Breast epithelium (tissue), 4 donors: ENCODE measurements around the gene ERGIC1. TPM values are rescaled to one million over a fixed set of nuclear protein-coding genes. Genes with fewer than 3 reads are reported as not detected.
"Not testable (repeated sequence)": the region's sequence is repeated elsewhere in the genome, so short reads cannot be mapped to it uniquely, and the experiment has no call there.

Experiments used
- DNase-seq, 2 donors: peaks; one replicate each; pipeline ENCODE4 v3.0.0-alpha.2; 2019; ENCODE audit warnings: low spot score in 2 of 2
- H3K27ac ChIP-seq, 2 donors: fragments of 200-600 bp; sonication (generic) in 1 of 2; one replicate each; pipeline ENCODE4 v1.5.1; 2016 to 2019; ENCODE audit warnings: mild to moderate bottlenecking in 1 of 2
- H3K27me3 ChIP-seq, 2 donors: fragments of 200-600 bp; sonication (generic) in 1 of 2; one replicate each; pipeline versions ENCODE4 v1.5.1 to v1.6.0; 2017 to 2019; ENCODE audit warnings: control low read depth in 1 of 2, mild to moderate bottlenecking in 1 of 2
- H3K36me3 ChIP-seq: fragments of 200-600 bp; one replicate; pipeline ENCODE4 v1.5.1; 2019
- H3K4me1 ChIP-seq, 2 donors: fragments of 200-600 bp; sonication (generic); one replicate each; pipeline ENCODE4 v1.5.1; 2016 to 2019; ENCODE audit warnings: control low read depth in 1 of 2
- H3K4me3 ChIP-seq, 3 donors: fragments of 200-600 bp; sonication (generic); 1 replicate in 2 of 3; 2 replicates in 1 of 3; pipeline ENCODE4 v1.5.1; 2016 to 2019; ENCODE audit warnings: mild to moderate bottlenecking in 3 of 3, moderate library complexity in 2 of 3
- H3K9me3 ChIP-seq, 2 donors: fragments of 200-600 bp; sonication (generic) in 1 of 2; one replicate each; pipeline ENCODE4 v1.5.1; 2016 to 2019; ENCODE audit warnings: control low read depth in 1 of 2
- POLR2A ChIP-seq: fragments of 450-650 bp; IDR thresholded peaks from one replicate; pipeline ENCODE4 v1.6.1; 2016; ENCODE audit warnings: antibody characterized with exemption, mild to moderate bottlenecking, moderate library complexity
- POLR2AphosphoS5 ChIP-seq, 3 donors: sonication (generic); formaldehyde crosslinking; IDR thresholded peaks; one replicate each; pipeline ENCODE4 v1.6.1; 2017; ENCODE audit warnings: antibody characterized with exemption in 3 of 3
- intact Hi-C: fragments of 100-400 bp; cut with DNase I; formaldehyde crosslinking; loops from one replicate; pipeline ENCODE4 v1.15.1; 2023; ENCODE audit warnings: low total_unique reads
- total RNA-seq, 3 donors: library from RNA; depleted of rRNA; stranded (reverse); fragments of >200 nt; gene quantifications; one replicate each; pipeline ENCODE4 v1.1.0, GENCODE V29; 2016
- TF ChIP-seq, protein P1 (sequence below), 3 donors: fragments of 450-650 bp; IDR thresholded peaks; one replicate each; pipeline ENCODE4 v1.5.1; 2016 to 2017; ENCODE audit warnings: antibody characterized with exemption in 3 of 3, mild to moderate bottlenecking in 3 of 3, moderate library complexity in 3 of 3

Gene ERGIC1
- total RNA-seq, 3 donors from 2014 or later = 86.6 to 139 (median 95.2) TPM

DNA sequence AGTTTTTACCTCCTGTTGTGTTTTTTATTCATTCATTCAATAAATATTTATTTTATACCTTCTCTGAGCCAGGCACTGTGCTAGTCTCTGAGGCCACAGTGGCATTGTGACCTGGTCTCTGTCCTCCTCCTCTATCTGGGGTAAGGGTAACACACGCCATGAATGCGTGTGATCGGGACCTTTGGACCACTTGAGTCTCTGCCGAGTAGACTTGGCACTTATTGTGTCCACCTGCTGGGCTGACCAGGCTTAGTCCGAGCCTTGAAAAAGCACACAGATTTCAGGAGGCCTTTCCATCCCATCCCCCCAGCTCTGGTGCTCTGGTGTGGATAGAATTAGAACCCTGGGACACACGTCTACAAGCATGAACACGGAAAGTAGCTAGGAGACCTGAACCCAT is 58.7 kb downstream of the ERGIC1 start:
- intact Hi-C loops = no loop called here
- no peak for DNase-seq
- no peak overlapping the region for H3K4me3 ChIP-seq
- no peaks in the 10 kb centered on the region for H3K4me1 ChIP-seq
- H3K27ac ChIP-seq = peak overlapping the region in 1 of 2 donors; percentile 74
- no peaks in the 10 kb centered on the region for H3K9me3 ChIP-seq
- TF ChIP-seq POLR2A (no peak), POLR2AphosphoS5 (IDR thresholded peaks at IDR 0.05) (no peak)
- TF ChIP-seq, protein P1, sequence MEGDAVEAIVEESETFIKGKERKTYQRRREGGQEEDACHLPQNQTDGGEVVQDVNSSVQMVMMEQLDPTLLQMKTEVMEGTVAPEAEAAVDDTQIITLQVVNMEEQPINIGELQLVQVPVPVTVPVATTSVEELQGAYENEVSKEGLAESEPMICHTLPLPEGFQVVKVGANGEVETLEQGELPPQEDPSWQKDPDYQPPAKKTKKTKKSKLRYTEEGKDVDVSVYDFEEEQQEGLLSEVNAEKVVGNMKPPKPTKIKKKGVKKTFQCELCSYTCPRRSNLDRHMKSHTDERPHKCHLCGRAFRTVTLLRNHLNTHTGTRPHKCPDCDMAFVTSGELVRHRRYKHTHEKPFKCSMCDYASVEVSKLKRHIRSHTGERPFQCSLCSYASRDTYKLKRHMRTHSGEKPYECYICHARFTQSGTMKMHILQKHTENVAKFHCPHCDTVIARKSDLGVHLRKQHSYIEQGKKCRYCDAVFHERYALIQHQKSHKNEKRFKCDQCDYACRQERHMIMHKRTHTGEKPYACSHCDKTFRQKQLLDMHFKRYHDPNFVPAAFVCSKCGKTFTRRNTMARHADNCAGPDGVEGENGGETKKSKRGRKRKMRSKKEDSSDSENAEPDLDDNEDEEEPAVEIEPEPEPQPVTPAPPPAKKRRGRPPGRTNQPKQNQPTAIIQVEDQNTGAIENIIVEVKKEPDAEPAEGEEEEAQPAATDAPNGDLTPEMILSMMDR (IDR thresholded peaks at IDR 0.05) = no peak
- no peaks in the 10 kb centered on the region for H3K36me3 ChIP-seq
- H3K27me3 ChIP-seq = no peaks in the 10 kb centered on the region

DNA sequence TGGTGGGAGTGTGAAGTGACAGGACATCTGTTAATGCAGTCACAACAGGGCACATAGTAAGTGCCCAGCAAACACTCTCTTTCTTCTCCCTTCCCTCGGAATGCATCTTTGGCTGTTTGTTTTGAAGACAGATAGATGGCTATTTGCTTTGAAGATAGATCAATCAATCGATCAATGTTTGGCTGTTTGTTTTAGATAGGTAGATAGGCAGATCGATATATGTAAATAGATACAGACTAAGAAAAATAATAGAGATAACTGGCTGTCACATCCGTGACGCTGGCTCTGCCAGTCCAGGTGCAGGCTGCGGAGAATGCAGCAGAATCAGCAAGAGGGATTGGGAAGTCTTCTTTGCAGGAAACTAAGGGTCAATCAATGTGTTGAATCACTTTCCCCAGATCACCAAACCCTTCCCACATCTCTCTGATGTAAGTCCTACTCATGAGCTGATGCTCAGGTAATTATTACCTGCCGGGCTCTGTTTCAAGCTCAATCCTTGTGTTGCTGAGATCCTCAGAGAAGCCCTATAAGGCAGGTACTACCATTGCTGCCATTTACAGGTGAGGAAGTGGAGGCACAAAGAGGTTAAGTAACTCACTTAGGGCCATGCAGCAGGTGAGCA is 60.8 kb downstream of the ERGIC1 start:
- intact Hi-C loops = no loop called here
- H3K27me3 ChIP-seq = no peaks in the 10 kb centered on the region
- H3K27ac ChIP-seq = peak overlapping the region in 1 of 2 donors; percentile 87
- H3K9me3 ChIP-seq = no peaks in the 10 kb centered on the region
- H3K4me1 ChIP-seq = no peaks in the 10 kb centered on the region
- TF ChIP-seq, protein P1 (IDR thresholded peaks at IDR 0.05) = no peak
- TF ChIP-seq POLR2AphosphoS5 (IDR thresholded peaks at IDR 0.05) = no peak
- TF ChIP-seq POLR2A = no peak
- no peak overlapping the region for H3K4me3 ChIP-seq
- DNase-seq = no peak
- no peaks in the 10 kb centered on the region for H3K36me3 ChIP-seq

DNA sequence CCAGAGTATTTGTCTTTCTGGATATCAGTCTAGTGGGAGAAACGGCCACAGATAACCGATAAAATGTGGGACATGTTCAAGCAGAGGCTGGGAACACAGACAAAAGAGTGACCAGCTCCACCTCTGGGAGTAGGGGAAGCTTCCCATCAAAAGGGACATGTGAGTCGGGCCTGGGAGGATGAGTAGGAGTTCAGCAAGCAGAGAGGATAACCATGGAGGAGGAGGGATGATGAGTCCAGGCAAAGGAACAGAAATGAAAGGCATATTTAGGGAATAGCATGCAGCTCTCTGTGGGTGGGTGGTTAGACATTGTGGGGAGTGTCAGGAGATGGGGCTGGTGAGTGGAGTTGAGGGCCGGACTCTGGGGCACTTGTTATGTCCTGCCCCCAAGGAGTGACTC is 61.5 kb downstream of the ERGIC1 start:
- no peak for TF ChIP-seq POLR2AphosphoS5 (IDR thresholded peaks at IDR 0.05)
- TF ChIP-seq, protein P1 (IDR thresholded peaks at IDR 0.05) = no peak
- no peak for TF ChIP-seq POLR2A
- Histone ChIP-seq H3K27ac (peak overlapping the region; percentile 85 to 87), H3K36me3 (no peaks in the 10 kb centered on the region), H3K4me1 (no peaks in the 10 kb centered on the region), H3K4me3 (no peak overlapping the region), H3K9me3 (no peaks in the 10 kb centered on the region), H3K27me3 (no peaks in the 10 kb centered on the region)
- no peak for DNase-seq
- intact Hi-C loops = no loop called here

DNA sequence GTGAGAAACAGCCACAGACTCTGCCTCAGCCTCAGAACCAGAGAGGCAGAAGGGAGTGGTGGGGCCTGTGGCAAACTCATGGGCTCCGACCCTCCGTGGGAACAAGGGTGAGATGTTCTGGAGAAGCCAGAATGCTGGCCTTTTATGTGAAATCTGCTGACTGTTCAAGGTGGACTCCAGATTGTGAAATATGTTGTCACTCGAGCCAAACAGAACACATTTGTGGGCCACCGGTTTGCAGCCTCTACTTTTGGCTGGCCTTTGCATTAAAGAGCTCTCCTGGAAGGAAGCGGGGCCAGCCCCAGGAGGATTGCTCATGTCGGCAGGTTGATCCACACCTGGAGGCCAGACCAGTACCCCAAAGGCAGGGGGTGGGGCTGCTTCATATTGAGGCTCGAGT is 62.4 kb downstream of the ERGIC1 start:
- no peaks in the 10 kb centered on the region for H3K4me1 ChIP-seq
- H3K27ac ChIP-seq = peak overlapping the region; percentile 85 to 87
- no peaks in the 10 kb centered on the region for H3K36me3 ChIP-seq
- TF ChIP-seq, protein P1 (IDR thresholded peaks at IDR 0.05) = no peak
- no peak for TF ChIP-seq POLR2AphosphoS5 (IDR thresholded peaks at IDR 0.05)
- TF ChIP-seq POLR2A = no peak
- DNase-seq = no peak
- no peaks in the 10 kb centered on the region for H3K27me3 ChIP-seq
- no peak overlapping the region for H3K4me3 ChIP-seq
- no peaks in the 10 kb centered on the region for H3K9me3 ChIP-seq
- intact Hi-C loops = no loop called here

DNA sequence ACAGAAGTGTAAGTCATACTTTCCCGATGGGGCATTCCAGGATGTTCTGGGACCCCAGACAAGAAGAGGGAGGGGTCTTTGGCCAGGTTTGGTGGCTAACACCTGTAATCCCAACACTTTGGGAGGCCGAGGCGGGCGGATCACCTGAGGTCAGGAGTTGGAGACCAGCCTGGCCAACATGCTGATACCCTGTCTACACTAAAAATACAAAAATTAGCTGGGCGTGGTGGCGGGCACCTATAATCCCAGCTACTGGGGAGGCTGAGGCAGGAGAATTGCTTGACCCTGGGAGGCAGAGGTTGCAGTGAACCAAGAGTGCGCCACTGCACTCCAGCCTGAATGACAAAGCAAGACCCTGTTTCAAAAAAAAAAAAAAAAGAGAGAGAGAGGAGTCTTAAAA is 63.0 kb downstream of the ERGIC1 start:
- H3K9me3 ChIP-seq, H3K4me1 ChIP-seq, H3K27me3 ChIP-seq, H3K36me3 ChIP-seq, DNase-seq, intact Hi-C loops: not testable (repeated sequence)
- peak overlapping the region; percentile 85 to 87 for H3K27ac ChIP-seq
- H3K4me3 ChIP-seq = peak overlapping the region in 1 of 3 donors; percentile 7
